ENCODE results near the gene INSYN1. TPM values are rescaled to one million over a fixed set of nuclear protein-coding genes. Genes with fewer than 3 reads are reported as not detected.
"Not testable (repeated sequence)": the region's sequence is repeated elsewhere in the genome, so short reads cannot be mapped to it uniquely, and the experiment has no call there.

INSYN1 gene, protein sequence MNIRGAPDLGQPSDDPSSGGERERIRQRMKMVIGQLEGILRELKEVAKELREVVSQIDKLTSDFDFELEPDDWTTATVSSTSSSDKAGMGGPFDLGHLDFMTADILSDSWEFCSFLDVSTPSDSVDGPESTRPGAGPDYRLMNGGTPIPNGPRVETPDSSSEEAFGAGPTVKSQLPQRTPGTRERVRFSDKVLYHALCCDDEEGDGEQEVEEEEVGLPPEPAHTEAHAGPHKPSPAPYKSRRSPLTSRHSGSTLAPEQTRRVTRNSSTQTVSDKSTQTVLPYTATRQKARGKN
- not detected for total RNA-seq

DNA sequence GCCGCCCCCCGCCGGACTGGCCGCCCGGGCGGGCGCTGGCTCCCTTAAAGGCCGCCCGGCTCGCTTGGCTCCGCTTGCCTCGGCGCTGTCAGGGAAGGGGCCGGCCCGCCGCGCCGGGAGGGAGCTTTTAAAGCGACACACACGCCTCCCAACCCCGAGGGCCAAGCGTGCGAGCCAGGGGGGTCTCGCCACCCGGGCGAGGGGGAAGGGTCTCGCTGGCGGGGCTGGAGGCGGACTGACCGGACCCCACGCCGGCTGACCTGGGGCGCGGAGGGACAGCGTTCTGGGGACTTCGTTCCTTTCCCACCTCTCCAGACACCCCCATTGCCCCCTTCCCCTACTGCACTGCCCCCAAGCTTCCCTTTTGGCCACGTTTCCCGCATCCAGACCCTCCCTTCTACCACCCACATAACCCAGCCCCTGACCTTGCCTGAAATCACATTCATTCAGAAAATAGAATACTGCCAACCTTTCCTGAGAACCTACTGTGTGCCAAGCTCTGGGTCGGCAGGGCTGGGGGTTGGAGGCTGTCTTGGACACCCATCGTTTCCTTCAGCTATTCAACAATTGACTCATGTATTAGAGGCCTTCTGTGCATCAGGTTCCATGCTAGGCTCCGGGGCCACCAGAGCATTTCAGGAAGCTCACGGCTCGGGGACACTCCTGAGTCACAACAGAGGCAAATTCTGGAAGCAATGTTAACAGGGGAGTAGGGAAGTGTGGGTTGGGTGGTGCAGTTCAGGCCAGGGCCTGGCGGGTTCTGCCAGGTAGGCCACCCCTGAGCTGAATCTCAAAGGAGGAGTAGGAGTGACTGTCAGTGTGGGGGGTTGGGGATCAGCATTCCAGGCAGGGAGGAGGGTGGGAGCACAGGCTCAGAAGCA, at the start of gene INSYN1:
INSYN1 (minus strand) TSS at position 102 of the 881 bp plus-strand sequence. CDS start 2,221 bp downstream, outside the sequence.
- ATAC-seq (ENCODE audit: low read depth) (no peak), DNase-seq (no peak)
- Mint-ChIP-seq H3K27me3 (peaks cover 64% of the 10 kb centered on the region), H3K4me3 (no peak within 1 kb of the TSS), H3K27ac (no peak within 1 kb of the TSS), H3K9me3 (no peaks in the 10 kb centered on the region), H3K36me3 (no peaks in the 10 kb centered on the region), H3K4me1 (peaks cover 2% of the 10 kb centered on the region)
- POLR2A ChIA-PET, result no interaction called here

DNA sequence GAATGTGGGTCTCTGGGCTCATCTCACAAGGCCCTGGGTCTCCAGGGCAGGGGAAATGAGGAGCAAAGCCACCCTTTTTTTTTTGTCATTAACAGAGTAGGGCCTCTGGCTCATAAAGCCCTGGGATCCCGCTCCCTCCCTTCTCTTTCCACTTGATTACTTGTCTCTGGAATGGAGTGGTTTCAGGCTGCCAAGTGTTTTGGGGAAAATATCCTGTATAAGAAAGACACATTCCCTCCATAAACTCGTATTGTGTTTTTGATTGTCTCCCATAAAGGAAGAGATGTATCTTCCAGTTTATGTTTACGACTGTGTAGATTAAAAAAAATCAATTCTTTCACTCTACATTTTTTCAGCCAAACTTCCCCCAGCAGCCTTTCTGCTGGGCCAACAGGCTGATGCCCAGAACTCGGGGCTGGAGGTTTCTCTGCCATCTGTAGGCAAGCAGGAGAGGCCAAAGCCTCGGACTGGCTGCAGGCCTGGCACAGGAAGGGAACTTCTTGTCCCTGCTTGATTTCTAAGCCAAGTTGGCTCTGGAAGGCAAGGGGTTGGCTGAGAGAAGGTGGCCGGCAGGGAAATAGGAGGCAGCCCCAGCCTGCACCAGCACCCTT, 49.4 kb upstream of the INSYN1 start:
- H3K27ac Mint-ChIP-seq, result no peak overlapping the region
- peaks cover 5% of the 10 kb centered on the region for H3K27me3 Mint-ChIP-seq
- ATAC-seq (ENCODE audit: low read depth) (no peak), DNase-seq (no peak)
- peaks cover 9% of the 10 kb centered on the region for H3K4me1 Mint-ChIP-seq
- no peaks in the 10 kb centered on the region for H3K9me3 Mint-ChIP-seq
- POLR2A ChIA-PET, result no interaction called here
- H3K36me3 Mint-ChIP-seq, result no peaks in the 10 kb centered on the region
- H3K4me3 Mint-ChIP-seq, result no peak overlapping the region

DNA sequence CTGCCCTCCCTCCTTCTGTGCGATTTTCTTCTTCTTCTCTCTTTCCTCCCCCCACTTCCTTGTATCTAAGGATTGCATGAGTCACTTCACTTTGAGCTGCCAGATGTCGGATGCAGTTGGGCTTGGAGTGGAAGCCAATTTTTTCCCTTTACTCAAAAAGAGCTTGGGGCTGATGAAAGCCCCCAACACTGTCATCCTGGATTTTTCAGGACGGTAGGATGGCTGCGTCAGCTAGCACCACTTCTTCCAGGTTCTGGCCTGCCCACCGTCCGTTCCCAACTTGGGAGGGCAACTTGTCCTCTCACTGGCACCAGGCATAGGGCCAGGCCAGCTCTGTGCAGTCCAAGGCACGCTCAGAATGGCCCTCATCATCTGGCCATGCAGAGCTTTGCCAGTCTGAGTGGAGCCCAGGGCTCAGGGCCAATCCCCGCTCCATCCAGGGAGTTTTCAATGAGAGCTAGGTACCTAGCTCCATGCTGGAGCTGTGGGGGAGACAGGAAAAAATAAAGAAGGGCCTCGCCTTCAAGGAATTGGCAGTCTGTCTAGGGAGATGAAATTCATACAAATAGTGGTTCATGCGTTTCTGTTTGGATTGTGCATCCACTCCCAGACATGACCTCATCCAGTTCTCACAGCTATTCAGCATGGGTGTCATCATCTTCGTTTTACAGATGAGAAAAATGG, 47.7 kb upstream of the INSYN1 start:
- ATAC-seq (ENCODE audit: low read depth) (no peak), DNase-seq (no peak)
- no peak overlapping the region for H3K27ac Mint-ChIP-seq
- H3K4me3 Mint-ChIP-seq, result no peak overlapping the region
- no peaks in the 10 kb centered on the region for H3K36me3 Mint-ChIP-seq
- POLR2A ChIA-PET, result no interaction called here
- H3K9me3 Mint-ChIP-seq, result no peaks in the 10 kb centered on the region
- H3K27me3 Mint-ChIP-seq, result peaks cover 5% of the 10 kb centered on the region
- peaks cover 9% of the 10 kb centered on the region for H3K4me1 Mint-ChIP-seq

DNA sequence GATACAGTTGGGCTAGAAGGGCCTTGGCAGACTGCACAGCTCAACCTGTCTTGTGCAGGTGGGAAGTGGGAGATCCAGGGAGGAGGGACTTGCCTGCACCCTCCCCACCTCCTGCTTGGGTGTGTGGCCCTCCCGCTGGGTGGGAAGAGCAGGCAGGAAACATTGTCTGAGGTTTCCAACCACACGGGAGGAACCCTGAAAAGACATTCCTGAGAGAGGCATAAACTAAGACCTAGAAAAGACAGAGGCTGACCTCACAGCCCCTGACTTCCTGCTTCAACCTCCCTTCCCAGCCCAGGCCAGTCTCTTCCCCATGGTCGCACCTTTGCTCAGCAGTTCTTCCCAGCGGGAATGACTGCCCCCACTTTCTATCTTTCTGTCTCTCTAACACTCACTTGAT, 46.3 kb upstream of the INSYN1 start:
- Mint-ChIP-seq H3K27me3 (peaks cover 5% of the 10 kb centered on the region), H3K4me3 (no peak overlapping the region), H3K9me3 (no peaks in the 10 kb centered on the region), H3K36me3 (no peaks in the 10 kb centered on the region), H3K27ac (no peak overlapping the region), H3K4me1 (peaks cover 9% of the 10 kb centered on the region)
- POLR2A ChIA-PET, result no interaction called here
- no peak for ATAC-seq (ENCODE audit: low read depth)
- DNase-seq, result no peak

DNA sequence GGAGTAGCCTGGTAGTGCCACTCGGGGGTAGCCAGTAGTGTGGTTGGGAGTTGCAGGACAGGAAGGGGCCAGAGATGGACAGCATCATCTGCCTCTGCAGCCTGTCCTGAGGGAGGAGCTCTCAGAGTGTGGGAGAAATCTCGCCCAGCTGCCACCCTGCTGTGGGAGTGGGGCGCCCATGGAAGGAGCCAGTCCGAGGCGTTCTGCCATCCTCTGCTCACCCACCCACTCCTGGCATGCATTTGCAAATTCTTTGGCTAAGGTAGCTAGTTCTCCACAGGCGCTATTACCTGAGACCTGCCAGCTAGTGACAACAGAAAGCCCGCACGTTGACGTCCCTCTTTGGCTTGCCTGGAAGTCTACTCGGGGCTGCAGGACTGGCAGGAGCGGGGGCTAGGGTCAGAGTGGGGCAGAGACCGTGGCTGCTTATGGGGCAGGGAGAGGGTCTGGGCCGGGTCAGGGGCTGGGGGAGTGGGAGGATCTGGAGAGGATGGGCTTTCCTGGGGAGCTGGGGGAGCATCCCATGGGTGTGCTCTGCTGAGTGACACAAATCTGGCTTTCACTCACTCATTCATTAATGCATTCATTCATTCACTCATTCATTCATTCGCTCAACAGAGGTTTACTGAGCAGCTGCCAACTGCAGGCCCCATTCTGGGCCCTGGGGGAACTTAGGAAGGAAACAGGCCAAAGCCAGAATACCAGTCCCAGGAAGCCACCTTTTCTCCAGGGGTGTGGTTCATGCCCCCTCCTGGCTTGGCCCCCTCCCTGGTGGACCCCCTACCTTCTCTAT, 44.4 kb upstream of the INSYN1 start:
- peaks cover 9% of the 10 kb centered on the region for H3K4me1 Mint-ChIP-seq
- H3K36me3 Mint-ChIP-seq, result no peaks in the 10 kb centered on the region
- no peak for ATAC-seq (ENCODE audit: low read depth)
- H3K9me3 Mint-ChIP-seq, result no peaks in the 10 kb centered on the region
- H3K27ac Mint-ChIP-seq, result no peak overlapping the region
- no peak for DNase-seq
- no peaks in the 10 kb centered on the region for H3K27me3 Mint-ChIP-seq
- no peak overlapping the region for H3K4me3 Mint-ChIP-seq
- POLR2A ChIA-PET, result no interaction called here

DNA sequence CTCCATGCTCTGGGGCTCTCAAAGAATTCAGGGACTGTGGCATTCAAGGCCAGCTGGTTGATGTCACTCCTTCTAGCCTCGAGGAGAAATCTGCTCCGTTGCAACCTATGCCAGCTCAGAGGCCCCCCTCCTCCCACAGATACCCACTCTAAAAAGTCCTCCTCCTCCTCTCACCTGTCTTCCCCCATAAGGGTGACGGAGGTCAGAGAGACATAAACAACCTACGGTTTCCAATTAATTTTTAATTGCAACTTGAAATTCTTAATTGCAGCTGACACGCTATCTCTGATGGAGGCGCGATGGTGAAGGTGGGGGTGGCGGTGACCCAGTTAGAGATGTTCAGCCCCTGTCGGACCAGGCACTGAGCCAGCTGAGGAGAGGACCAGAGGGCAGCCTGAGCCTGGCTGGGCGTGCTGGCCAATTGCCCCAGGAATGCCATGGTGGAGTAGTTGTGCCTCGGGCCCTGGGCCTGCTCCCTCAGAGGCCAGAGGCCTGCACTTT, 43.2 kb upstream of the INSYN1 start:
- ATAC-seq (ENCODE audit: low read depth) (no peak), DNase-seq (no peak)
- Mint-ChIP-seq H3K9me3 (no peaks in the 10 kb centered on the region), H3K36me3 (no peaks in the 10 kb centered on the region), H3K27me3 (no peaks in the 10 kb centered on the region), H3K4me3 (no peak overlapping the region), H3K27ac (no peak overlapping the region), H3K4me1 (peaks cover 9% of the 10 kb centered on the region)
- POLR2A ChIA-PET, result interaction anchor here (0.6 kb wide), 1 partner anchor 1285 kb away, joined by 6 read pairs; no protein-coding TSS in a partner anchor

DNA sequence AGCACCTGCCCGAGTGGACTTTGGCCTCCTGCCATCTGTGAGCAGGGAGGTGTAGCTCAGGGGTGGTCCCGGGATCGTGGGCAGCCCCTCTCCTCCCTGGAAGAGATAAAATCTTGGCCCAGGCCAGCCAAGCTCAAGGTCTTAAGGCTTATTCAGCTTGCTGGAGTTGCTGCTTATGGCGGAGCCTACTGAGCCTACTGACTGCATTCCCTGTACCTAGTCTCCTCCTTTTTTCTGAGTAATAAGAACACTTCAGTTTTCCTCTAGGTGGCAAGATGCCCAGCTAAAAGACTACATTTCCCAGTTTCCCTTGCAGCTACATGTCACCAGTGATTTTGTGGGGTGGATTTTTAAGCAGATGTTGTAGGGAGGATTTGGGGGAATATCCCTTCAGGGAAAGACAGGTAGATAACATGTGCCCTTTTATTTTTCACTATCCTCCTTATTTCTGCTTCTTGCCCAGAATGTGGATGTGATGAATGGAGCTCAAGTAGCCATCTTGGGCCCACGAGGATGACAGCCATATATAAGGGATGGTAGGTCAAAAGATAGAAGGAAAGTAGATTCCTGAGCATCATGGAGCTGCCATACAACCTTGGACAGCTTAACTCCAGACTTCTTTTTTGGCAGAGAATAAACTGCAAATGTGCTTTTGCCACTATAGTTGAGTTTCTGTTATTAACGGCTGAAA, 41.4 kb upstream of the INSYN1 start:
- no peak for ATAC-seq (ENCODE audit: low read depth)
- Mint-ChIP-seq H3K4me1 (peaks cover 6% of the 10 kb centered on the region), H3K4me3 (no peak overlapping the region), H3K36me3 (no peaks in the 10 kb centered on the region), H3K27ac (no peak overlapping the region), H3K27me3 (peaks cover 1% of the 10 kb centered on the region), H3K9me3 (no peaks in the 10 kb centered on the region)
- POLR2A ChIA-PET, result no interaction called here
- DNase-seq, result no peak

DNA sequence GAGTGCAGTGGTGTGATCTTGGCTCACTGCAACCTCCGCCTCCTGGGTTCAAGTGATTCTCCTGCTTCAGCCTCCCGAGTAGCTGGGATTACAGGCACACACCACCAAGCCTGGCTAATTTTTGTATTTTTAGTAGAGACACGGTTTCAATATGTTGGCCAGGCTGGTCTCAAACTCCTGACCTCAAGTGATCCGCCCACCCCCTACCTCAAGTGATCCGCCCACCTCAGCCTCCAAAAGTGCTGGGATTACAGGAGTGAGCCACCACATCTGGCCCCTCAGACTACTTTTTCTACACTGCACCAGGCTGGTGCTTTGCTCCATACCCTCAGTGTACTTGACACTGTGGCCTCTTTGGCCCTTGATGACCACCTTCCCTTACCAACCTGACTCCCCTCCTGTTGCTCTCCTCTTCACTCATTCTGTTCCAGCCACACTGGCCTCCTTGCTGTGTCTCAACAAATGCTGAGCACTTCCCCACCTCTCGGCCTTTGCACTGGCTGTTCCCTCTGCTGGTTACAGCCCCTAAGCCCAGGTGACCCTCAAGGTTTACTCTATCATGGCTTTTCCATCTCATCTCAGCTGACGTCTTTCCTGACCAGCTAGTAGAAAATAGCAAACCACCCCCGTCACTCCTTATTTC, 39.9 kb upstream of the INSYN1 start:
- not testable (repeated sequence) for H3K27ac Mint-ChIP-seq; ATAC-seq (ENCODE audit: low read depth)

DNA sequence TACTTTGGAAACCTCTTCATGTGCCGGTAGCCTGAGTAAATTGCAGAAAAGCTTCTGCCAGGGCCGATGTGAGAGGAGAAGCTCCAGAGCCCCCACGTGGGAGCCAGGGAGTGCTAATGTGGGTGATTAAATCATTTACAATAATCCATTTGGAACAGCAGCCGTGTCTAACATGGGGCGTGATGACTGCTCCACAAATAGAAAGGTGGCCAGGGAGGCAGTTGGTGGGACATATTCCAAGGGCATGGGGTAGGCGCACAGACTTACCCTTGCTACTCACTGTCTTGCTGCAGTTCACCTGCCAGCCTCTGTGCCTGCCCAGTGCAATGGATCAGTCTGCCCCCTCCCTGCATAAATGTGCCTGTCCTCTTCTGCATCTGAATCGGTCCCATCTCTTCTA, 39.3 kb upstream of the INSYN1 start:
- Mint-ChIP-seq H3K4me1 (no peaks in the 10 kb centered on the region), H3K9me3 (no peaks in the 10 kb centered on the region), H3K27me3 (peaks cover 8% of the 10 kb centered on the region), H3K27ac (no peak overlapping the region), H3K36me3 (no peaks in the 10 kb centered on the region), H3K4me3 (no peak overlapping the region)
- ATAC-seq (ENCODE audit: low read depth), result no peak
- POLR2A ChIA-PET, result no interaction called here
- DNase-seq, result no peak

More for the DNA sequence above, 39.9 kb upstream of the INSYN1 start:
- H3K36me3 Mint-ChIP-seq, H3K4me1 Mint-ChIP-seq, POLR2A ChIA-PET, DNase-seq, H3K9me3 Mint-ChIP-seq, H3K4me3 Mint-ChIP-seq, H3K27me3 Mint-ChIP-seq: not testable (repeated sequence)

DNA sequence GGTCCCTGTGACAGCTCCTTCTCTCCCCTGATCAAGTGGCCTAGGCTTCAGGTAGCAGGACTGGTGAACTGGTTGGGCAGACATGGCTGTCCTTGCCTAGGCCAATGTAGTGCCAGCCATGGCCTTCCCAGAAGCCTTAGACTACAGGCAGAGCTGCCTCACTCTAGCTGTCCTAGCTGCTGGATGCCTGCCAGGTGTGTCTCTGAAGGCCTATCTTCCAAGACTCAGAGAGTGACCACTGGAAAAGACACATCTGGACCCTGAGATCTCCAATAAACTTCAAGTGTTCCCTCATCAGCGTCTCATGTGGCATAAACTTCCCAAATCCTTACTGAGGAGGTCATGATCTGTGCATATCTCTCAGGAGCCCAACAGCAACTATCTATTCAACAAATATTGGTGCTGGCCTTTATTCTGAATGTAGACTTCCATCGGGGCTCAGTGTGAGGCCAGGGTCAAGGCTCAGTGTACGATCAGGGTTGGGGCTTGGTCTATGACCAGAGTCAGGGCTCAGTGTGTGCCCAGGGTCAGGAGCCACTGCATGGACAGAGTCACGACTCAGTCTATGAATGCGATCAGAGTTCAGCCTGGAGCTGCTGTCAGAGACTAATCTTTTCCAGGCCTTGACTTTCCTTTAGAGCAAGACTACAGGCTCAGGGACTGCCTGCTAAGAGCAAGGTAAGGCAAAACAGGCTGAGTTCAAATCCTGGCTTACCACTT, 36.5 kb upstream of the INSYN1 start:
- peaks cover 8% of the 10 kb centered on the region for H3K27me3 Mint-ChIP-seq
- DNase-seq, result no peak
- no peak for ATAC-seq (ENCODE audit: low read depth)
- H3K4me1 Mint-ChIP-seq, result no peaks in the 10 kb centered on the region
- H3K9me3 Mint-ChIP-seq, result no peaks in the 10 kb centered on the region
- no peak overlapping the region for H3K4me3 Mint-ChIP-seq
- H3K27ac Mint-ChIP-seq, result no peak overlapping the region
- POLR2A ChIA-PET, result no interaction called here
- no peaks in the 10 kb centered on the region for H3K36me3 Mint-ChIP-seq

DNA sequence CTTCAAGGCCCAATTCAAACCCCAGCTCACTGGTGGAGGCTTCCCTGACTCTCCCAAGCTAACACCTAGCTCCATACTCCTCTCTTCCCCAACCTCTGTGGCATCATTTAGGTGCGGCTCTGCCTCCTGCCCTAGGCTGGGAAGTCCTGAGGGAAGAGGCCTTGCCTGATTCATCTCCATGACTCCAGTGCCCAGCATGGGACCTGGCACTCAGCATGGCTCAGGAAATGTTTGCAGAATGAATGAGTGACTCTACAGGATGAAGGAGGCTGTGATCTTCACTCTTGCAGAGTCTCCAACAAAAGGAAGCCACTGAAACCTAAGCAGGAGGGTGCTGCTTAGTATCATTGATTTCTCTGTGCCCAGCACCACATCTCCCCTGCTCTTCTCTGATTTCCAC, 34.5 kb upstream of the INSYN1 start:
- no peak overlapping the region for H3K27ac Mint-ChIP-seq
- H3K27me3 Mint-ChIP-seq, result peaks cover 8% of the 10 kb centered on the region
- no peaks in the 10 kb centered on the region for H3K36me3 Mint-ChIP-seq
- DNase-seq, result no peak
- H3K4me1 Mint-ChIP-seq, result no peaks in the 10 kb centered on the region
- H3K4me3 Mint-ChIP-seq, result no peak overlapping the region
- H3K9me3 Mint-ChIP-seq, result no peaks in the 10 kb centered on the region
- no peak for ATAC-seq (ENCODE audit: low read depth)
- POLR2A ChIA-PET, result no interaction called here
